SK-N-SH (cell line): ENCODE data around the gene GABRQ. TPM values are rescaled to one million over a fixed set of nuclear protein-coding genes. Genes with fewer than 3 reads are reported as not detected.
A peak's percentile ranks its signal among the peaks of the same experiment; 100 is the strongest.

Source experiments
- CTCF ChIA-PET: fragments of 300-600, 350-600 bp; formaldehyde crosslinking; extraction: SDS; loops from one replicate; lab custom pipeline; 2021; lab: Yijun Ruan, JAX
- POLR2A ChIA-PET: fragments of 350-600 bp; sonication (Branson Sonifier 250); formaldehyde crosslinking; extraction: SDS; loops from one replicate; lab custom pipeline; 2020; ENCODE audit warnings: antibody characterized with exemption, inconsistent platforms; lab: Yijun Ruan, JAX
- DNase-seq: peaks from one replicate; pipeline ENCODE4 v3.0.0; 2012
- H2AFZ ChIP-seq: fragments of 200-600 bp; sonication (generic); 2 replicates; pipeline ENCODE4 v1.8.1; 2016; ENCODE audit warnings: antibody characterized with exemption, mild to moderate bottlenecking, low read depth
- H3F3A ChIP-seq: fragments of 200-600 bp; sonication (generic); replicated peaks from 2 replicates; pipeline ENCODE3; 2016; ENCODE audit warnings: antibody characterized with exemption, mild to moderate bottlenecking; ENCODE audit not compliant: insufficient read depth
- H3K27ac ChIP-seq, 2 experiments: fragments of 200-500 bp in 1 of 2; fragments of 200-600 bp in 1 of 2; sonication (Bioruptor generic) in 1 of 2; sonication (generic), shearing (Covaris generic) in 1 of 2; 2 replicates each; pipeline versions ENCODE4 v1.5.1 to v1.6.1; 2014 to 2016; ENCODE audit warnings: low read depth in 2 of 2, inconsistent platforms in 1 of 2, low read length in 1 of 2, mild to moderate bottlenecking in 1 of 2, mixed read lengths in 1 of 2
- H3K27me3 ChIP-seq: fragments of 200-600 bp; sonication (generic), shearing (Covaris generic); 2 replicates; pipeline ENCODE4 v1.6.1; 2016; ENCODE audit warnings: mixed run types; ENCODE audit not compliant: insufficient read depth
- H3K36me3 ChIP-seq, 2 experiments: fragments of 200-500 bp in 1 of 2; fragments of 200-600 bp in 1 of 2; sonication (Bioruptor generic) in 1 of 2; sonication (generic) in 1 of 2; replicated peaks in 1 of 2; 2 replicates each; pipeline versions ENCODE3 to v1.5.1; 2014 to 2016; ENCODE audit warnings: low read length in 1 of 2, mild to moderate bottlenecking in 1 of 2; ENCODE audit not compliant: insufficient read depth in 2 of 2, control insufficient read depth in 1 of 2
- H3K4me1 ChIP-seq, 2 experiments: fragments of 200-500 bp in 1 of 2; fragments of 200-600 bp in 1 of 2; sonication (Bioruptor generic) in 1 of 2; sonication (generic), shearing (Covaris generic) in 1 of 2; 2 replicates each; pipeline versions ENCODE4 v1.5.1 to v1.6.1; 2014 to 2016; ENCODE audit warnings: low read depth in 1 of 2, low read length in 1 of 2, mixed run types in 1 of 2; ENCODE audit not compliant: insufficient read depth in 2 of 2, control insufficient read depth in 1 of 2
- H3K4me2 ChIP-seq: fragments of 200-600 bp; sonication (generic), shearing (Covaris generic); 2 replicates; pipeline ENCODE4 v1.6.1; 2017; ENCODE audit warnings: mixed run types
- H3K4me3 ChIP-seq, 2 experiments: fragments of 200-500 bp in 1 of 2; fragments of 200-600 bp in 1 of 2; sonication (Bioruptor generic) in 1 of 2; sonication (generic), shearing (Covaris generic) in 1 of 2; 2 replicates each; pipeline versions ENCODE4 v1.5.1 to v1.8.1; 2014 to 2016; ENCODE audit warnings: low read depth in 2 of 2, inconsistent platforms in 1 of 2, low read length in 1 of 2, mild to moderate bottlenecking in 1 of 2, mixed read lengths in 1 of 2, moderate library complexity in 1 of 2
- H3K79me2 ChIP-seq: fragments of 200-600 bp; sonication (generic); 2 replicates; pipeline ENCODE4 v1.8.1; 2017; ENCODE audit warnings: mild to moderate bottlenecking; ENCODE audit not compliant: insufficient read depth
- H3K9ac ChIP-seq: fragments of 200-600 bp; sonication (generic); 2 replicates; pipeline ENCODE4 v1.6.1; 2017; ENCODE audit warnings: mixed run types
- H3K9me2 ChIP-seq: fragments of 200-600 bp; sonication (generic); 2 replicates; pipeline ENCODE4 v1.6.1; 2017; ENCODE audit warnings: mixed run types
- H3K9me3 ChIP-seq: fragments of 200-600 bp; sonication (generic); 2 replicates; pipeline ENCODE4 v1.6.1; 2017; ENCODE audit warnings: mixed run types, mild to moderate bottlenecking, moderate library complexity
- H4K20me1 ChIP-seq: fragments of 200-600 bp; sonication (generic); 2 replicates; pipeline ENCODE4 v1.6.1; 2017; ENCODE audit warnings: mild to moderate bottlenecking, mixed run types; ENCODE audit not compliant: insufficient read depth
- CHD2 ChIP-seq: fragments of 150-350 bp; IDR thresholded peaks from 2 replicates; pipeline ENCODE4 v1.6.1; 2018; ENCODE audit warnings: low read length; ENCODE audit not compliant: partially characterized antibody
- CTCF ChIP-seq: fragments of 200-600 bp; sonication (generic); IDR thresholded peaks from 2 replicates; pipeline ENCODE4 v1.6.1; 2017; ENCODE audit warnings: antibody characterized with exemption, mild to moderate bottlenecking, moderate library complexity
- EP300 ChIP-seq, 2 experiments: IDR thresholded peaks; 2 replicates each; pipeline versions ENCODE4 v1.4.0 to v1.6.1; 2012; ENCODE audit warnings: borderline replicate concordance in 1 of 2, low read depth in 1 of 2, low read length in 1 of 2
- FOSL2 ChIP-seq: IDR thresholded peaks from 2 replicates; pipeline ENCODE4 v1.4.0; 2012; ENCODE audit warnings: low read depth, mild to moderate bottlenecking, moderate library complexity, borderline replicate concordance
- FOXJ3 ChIP-seq: sonication (generic); formaldehyde crosslinking; IDR thresholded peaks from 2 replicates; pipeline ENCODE4 v1.5.1; 2020; ENCODE audit warnings: mild to moderate bottlenecking, missing genetic modification reagents
- FOXM1 ChIP-seq: IDR thresholded peaks from 2 replicates; pipeline ENCODE4 v1.4.0; 2012; ENCODE audit warnings: low read depth, mild to moderate bottlenecking
- GABPA ChIP-seq: IDR thresholded peaks from 2 replicates; pipeline ENCODE4 v1.4.0; 2012; ENCODE audit warnings: low read depth, mild to moderate bottlenecking
- MXI1 ChIP-seq: IDR thresholded peaks from 2 replicates; pipeline ENCODE4 v1.6.1; 2012; ENCODE audit warnings: mild to moderate bottlenecking, low read depth, low read length, improper control_type of control experiment
- NRF1 ChIP-seq: IDR thresholded peaks from 2 replicates; pipeline ENCODE4 v1.6.1; 2012; ENCODE audit warnings: low read depth, mild to moderate bottlenecking, low read length
- PBX3 ChIP-seq: IDR thresholded peaks from 2 replicates; pipeline ENCODE4; 2012
- POLR2AphosphoS5 ChIP-seq: IDR thresholded peaks from 2 replicates; pipeline ENCODE4 v1.6.1; 2012; ENCODE audit warnings: low read depth, low read length
- RCOR1 ChIP-seq: fragments of 150-350 bp; IDR thresholded peaks from 2 replicates; pipeline ENCODE4 v1.6.1; 2017; ENCODE audit warnings: antibody characterized with exemption, low read length
- RFX5 ChIP-seq: IDR thresholded peaks from 2 replicates; pipeline ENCODE4 v1.6.1; 2012; ENCODE audit warnings: mild to moderate bottlenecking, improper control_type of control experiment, low read length
- SIN3A ChIP-seq: IDR thresholded peaks from 2 replicates; pipeline ENCODE4 v1.6.1; 2012; ENCODE audit warnings: low read depth, mild to moderate bottlenecking, low read length, moderate library complexity, borderline replicate concordance
- TEAD4 ChIP-seq: IDR thresholded peaks from 2 replicates; pipeline ENCODE4 v1.4.0; 2012; ENCODE audit warnings: mild to moderate bottlenecking, borderline replicate concordance; ENCODE audit not compliant: insufficient read depth
- USF1 ChIP-seq: IDR thresholded peaks from 2 replicates; pipeline ENCODE4 v1.4.0; 2012; ENCODE audit warnings: low read depth, borderline replicate concordance
- WGBS: methylation state at CpG from one replicate; pipeline ENCODE4 v1.1.6; 2017; ENCODE audit warnings: low lambda C conversion rate; 5-methylcytosine and 5-hydroxymethylcytosine counted together
- polyA plus RNA-seq, 3 experiments: library from polyadenylated mRNA; depleted of rRNA; stranded (reverse); fragments of >200 nt; gene quantifications; 2 replicates each; pipeline ENCODE4 v1.2.3, GENCODE V29; 2012

Gene GABRQ
- polyA plus RNA-seq, 1 of the 3 experiments (the other 2 are of a cell fraction): 0.02 TPM

- Histone ChIP-seq H3K9me3 (no peaks in the 10 kb centered on the region), H3K27ac (no peak overlapping the region), H2AFZ (no peak overlapping the region), H3K4me1 (no peaks in the 10 kb centered on the region), H3F3A (no peaks in the 10 kb centered on the region), H3K36me3 (no peaks in the 10 kb centered on the region), H3K4me2 (no peak overlapping the region), H4K20me1 (no peaks in the 10 kb centered on the region), H3K9ac (no peak overlapping the region), H3K27me3 (no peaks in the 10 kb centered on the region), H3K9me2 (no peaks in the 10 kb centered on the region), H3K4me3 (no peak overlapping the region), H3K79me2 (no peaks in the 10 kb centered on the region)
- DNase-seq: no peak
- WGBS: 53% methylated on average over 7 of the region's 7 CpGs
- ChIA-PET POLR2A (no interaction called here), CTCF (interaction anchor here (1.7 to 6.4 kb wide), 3 partner anchors 14 to 25 kb away, joined by 6 to 45 read pairs (median 21); no protein-coding TSS in a partner anchor)
- no peak for TF ChIP-seq MXI1
- no peak for TF ChIP-seq EP300 (IDR thresholded peaks at IDR 0.05; ENCODE audit: borderline replicate concordance in 1 of 2, low read depth in 1 of 2, low read length in 1 of 2)
- no peak for TF ChIP-seq CTCF
- no peak for TF ChIP-seq RCOR1
- no peak for TF ChIP-seq USF1
- no peak for TF ChIP-seq CHD2
- no peak for TF ChIP-seq POLR2AphosphoS5
- TF ChIP-seq FOXM1: no peak
- no peak for TF ChIP-seq NRF1
- TF ChIP-seq TEAD4: no peak
- TF ChIP-seq PBX3: no peak
- no peak for TF ChIP-seq GABPA
- TF ChIP-seq RFX5: no peak
- TF ChIP-seq SIN3A: no peak
- TF ChIP-seq FOXJ3: no peak
- TF ChIP-seq FOSL2: no peak
Measured at GRCh38 chrX:152656890-152657289, 19.2 kb downstream of the GABRQ start.

GRCh38 chrX:152658302-152658701 is 20.6 kb downstream of the GABRQ start:
- H4K20me1 ChIP-seq: no peaks in the 10 kb centered on the region
- H3K4me1 ChIP-seq: no peaks in the 10 kb centered on the region
- CTCF ChIA-PET: interaction anchor here (1.7 to 6.4 kb wide), 3 partner anchors 12 to 26 kb away, joined by 6 to 45 read pairs (median 21); no protein-coding TSS in a partner anchor
- no peaks in the 10 kb centered on the region for H3F3A ChIP-seq
- peak; percentile 27 for DNase-seq
- H2AFZ ChIP-seq: no peak overlapping the region
- H3K27me3 ChIP-seq: no peaks in the 10 kb centered on the region
- 47% methylated on average over 2 of the region's 2 CpGs for WGBS
- no peak overlapping the region for H3K9ac ChIP-seq
- H3K79me2 ChIP-seq: no peaks in the 10 kb centered on the region
- H3K27ac ChIP-seq: no peak overlapping the region
- H3K4me3 ChIP-seq: no peak overlapping the region
- H3K4me2 ChIP-seq: no peak overlapping the region
- H3K9me2 ChIP-seq: no peaks in the 10 kb centered on the region
- TF ChIP-seq CTCF (peak; percentile 34), GABPA (no peak)
- H3K36me3 ChIP-seq: no peaks in the 10 kb centered on the region
- POLR2A ChIA-PET: no interaction called here
- H3K9me3 ChIP-seq: no peaks in the 10 kb centered on the region
